ENCODE measurements around the gene CLVS2. TPM values are rescaled to one million over a fixed set of nuclear protein-coding genes. Genes with fewer than 3 reads are reported as not detected.

CLVS2 gene
- total RNA-seq, 1 donor from 2014 or later: 34.2 TPM

DNA sequence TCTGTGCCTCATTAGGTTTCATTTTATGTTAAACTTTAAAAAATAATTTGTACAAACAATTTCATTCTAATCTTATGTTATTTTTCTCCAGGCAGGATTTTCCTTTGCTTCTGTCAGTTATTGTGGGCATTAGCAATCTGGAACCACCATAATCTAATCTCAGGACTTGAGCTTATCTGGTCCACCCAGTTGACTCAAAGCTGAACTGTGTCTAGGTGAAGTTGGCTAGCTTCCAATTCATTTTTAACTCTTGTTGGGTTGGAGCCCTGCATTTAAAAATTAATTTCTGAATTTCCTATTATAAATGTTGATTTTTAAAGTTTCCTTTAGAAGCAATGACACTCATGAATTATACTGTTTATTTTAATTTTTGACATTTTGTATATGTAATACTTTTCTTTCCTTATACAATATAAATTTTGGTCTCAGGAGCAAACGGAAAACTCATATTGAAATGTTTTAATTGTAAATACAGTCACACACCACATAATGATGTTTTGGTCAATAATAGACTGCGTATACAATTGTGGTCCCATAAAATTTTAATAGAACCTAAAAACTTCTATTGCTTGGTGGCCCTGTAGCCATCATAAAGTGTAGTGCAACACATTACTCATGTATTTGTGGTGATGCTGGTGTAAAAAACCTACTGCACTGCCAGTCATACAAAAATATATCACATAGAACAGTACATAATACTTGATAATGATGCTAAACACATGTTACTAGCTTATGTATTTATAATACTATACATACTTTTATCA is 121.3 kb downstream of the CLVS2 start:
- DNase-seq (ENCODE audit: low spot score in 2 of 2) (no peak), FAIRE-seq (no peak)

DNA sequence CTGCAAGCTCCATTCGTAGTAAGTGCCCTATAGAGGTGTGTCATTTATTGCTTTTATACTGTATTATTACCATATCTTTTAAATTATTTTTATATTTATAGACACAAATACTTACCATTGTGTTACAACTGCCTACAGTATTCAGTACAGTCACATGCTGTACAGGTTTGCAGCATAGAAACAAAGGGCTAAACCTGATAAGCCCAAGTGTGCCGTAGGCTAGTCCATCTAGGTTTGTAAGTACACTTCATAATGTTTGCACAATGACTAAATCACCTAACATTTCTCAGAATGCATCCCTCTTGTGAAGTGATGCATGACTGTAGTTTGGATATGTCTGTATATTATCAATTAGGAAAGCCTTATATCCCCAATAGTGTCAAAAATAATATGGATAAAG is 122.8 kb downstream of the CLVS2 start:
- DNase-seq (ENCODE audit: low spot score in 2 of 2): no peak
- FAIRE-seq: no peak

Other genes starting within 250 kb of the CLVS2 start
- 1,193 TPM for gene FABP7, start 216.5 kb upstream of the CLVS2 start, total RNA-seq
- gene SMPDL3A, start 207.0 kb upstream of the CLVS2 start, total RNA-seq: 13.0 TPM

Measured in frontal cortex (tissue), 4 donors.